Lower leg skin (tissue), 4 donors: Measurements from ENCODE around the gene PLA2G2D. TPM values are rescaled to one million over a fixed set of nuclear protein-coding genes. Genes with fewer than 3 reads are reported as not detected.

ENCODE experiments used
- DNase-seq, 2 donors: peaks; one replicate each; pipeline ENCODE4 v3.0.0-alpha.2; 2019; ENCODE audit warnings: low spot score in 2 of 2
- H3K4me3 ChIP-seq: fragments of 200-600 bp; sonication (generic); 2 replicates; pipeline ENCODE4 v1.5.1; 2017; ENCODE audit warnings: mild to moderate bottlenecking, low read depth; ENCODE audit not compliant: poor library complexity, severe bottlenecking
- CTCF ChIP-seq, 3 donors: fragments of 450-650 bp; IDR thresholded peaks; one replicate each; pipeline ENCODE4 v1.5.1; 2016; ENCODE audit warnings: antibody characterized with exemption in 3 of 3, mild to moderate bottlenecking in 3 of 3, moderate library complexity in 2 of 3
- POLR2A ChIP-seq, 2 donors: fragments of 450-650 bp; IDR thresholded peaks; one replicate each; pipeline ENCODE4 v1.6.1; 2016 to 2017; ENCODE audit warnings: antibody characterized with exemption in 2 of 2, mild to moderate bottlenecking in 1 of 2, moderate library complexity in 1 of 2
- WGBS, 2 donors: methylation state at CpG; one replicate each; pipeline ENCODE4 v1.1.5; 2018; 5-methylcytosine and 5-hydroxymethylcytosine counted together
- intact Hi-C: fragments of 100-400 bp; cut with DNase I; formaldehyde crosslinking; loops from one replicate; pipeline ENCODE4 v1.15.0; 2023; ENCODE audit warnings: low total_unique reads
- total RNA-seq, 4 donors: library from RNA; depleted of rRNA; stranded (reverse); fragments of >200 nt; gene quantifications; one replicate each; pipeline ENCODE4 v1.1.0, GENCODE V29; 2016

Gene PLA2G2D
- total RNA-seq, 4 donors from 2014 or later: not detected

- DNase-seq: no peak
- WGBS, 2 donors: 39 to 54% methylated on average over 7 of the region's 7 CpGs
- TF ChIP-seq CTCF (IDR thresholded peaks at IDR 0.05): no peak
- no peak for TF ChIP-seq POLR2A (IDR thresholded peaks at IDR 0.05)
- H3K4me3 ChIP-seq: no peak overlapping the region
- intact Hi-C loops: loop anchor here (5.0 kb wide), 2 partner anchors 50 to 235 kb away; no protein-coding TSS in a partner anchor
These were observed 33.2 kb upstream of the PLA2G2D start for GRCh38 chr1:20152599-20152930.

GRCh38 chr1:20151906-20152598 is 32.7 kb upstream of the PLA2G2D start:
- TF ChIP-seq CTCF (IDR thresholded peaks at IDR 0.05): peak in 2 of 3 donors; percentile 32 to 76
- no peak for TF ChIP-seq POLR2A (IDR thresholded peaks at IDR 0.05)
- no peak overlapping the region for H3K4me3 ChIP-seq
- WGBS, 2 donors: 3 to 5% methylated on average over 15 to 29 of the region's 29 CpGs
- intact Hi-C loops: loop anchor here (5.0 kb wide), 2 partner anchors 50 to 235 kb away; no protein-coding TSS in a partner anchor
- peak; percentile 73 to 97 for DNase-seq

DNA sequence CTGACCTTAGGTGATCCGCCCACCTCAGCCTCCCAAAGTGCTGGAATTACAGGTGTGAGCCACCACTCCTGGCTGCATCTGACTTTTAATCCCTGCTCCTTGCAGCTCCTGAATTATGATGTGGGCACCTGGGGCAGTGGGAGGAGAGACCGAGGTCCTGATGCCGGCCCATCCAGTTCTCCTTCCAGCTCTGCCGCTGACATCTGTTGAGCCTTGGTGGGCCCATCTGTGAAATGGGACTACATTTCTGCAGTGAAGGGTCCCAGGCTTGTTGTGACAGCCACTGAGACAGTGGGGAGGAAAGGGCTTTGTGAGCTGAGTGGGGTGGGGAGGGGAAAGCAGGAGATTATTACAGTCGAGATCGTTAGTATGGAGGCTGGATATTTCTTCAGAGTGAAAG is 31.6 kb upstream of the PLA2G2D start:
- intact Hi-C loops: loop anchor here (5.0 kb wide), 2 partner anchors 49 to 234 kb away; no protein-coding TSS in a partner anchor
- WGBS, 2 donors: 89 to 91% methylated on average over 6 of the region's 6 CpGs
- no peak overlapping the region for H3K4me3 ChIP-seq
- DNase-seq: no peak
- TF ChIP-seq CTCF (IDR thresholded peaks at IDR 0.05): no peak
- no peak for TF ChIP-seq POLR2A (IDR thresholded peaks at IDR 0.05)

DNA sequence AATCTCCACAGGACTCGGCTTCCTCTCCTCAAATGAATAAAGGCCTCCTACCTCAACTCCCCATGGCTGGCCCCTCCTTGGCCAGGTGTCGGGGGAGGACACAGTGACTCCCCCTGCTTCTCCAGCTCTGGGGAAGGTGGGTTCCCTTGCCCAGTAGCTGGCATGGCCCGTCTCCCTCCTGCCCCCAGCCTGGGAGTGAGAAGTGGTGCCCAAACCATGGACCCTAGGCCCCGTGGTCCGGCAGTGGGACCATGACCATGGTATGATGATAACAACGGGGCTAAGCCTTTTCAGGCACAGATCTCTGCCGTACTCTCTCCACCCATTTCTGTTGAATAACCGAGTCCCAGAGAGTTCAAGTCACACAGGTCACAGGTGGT is 31.0 kb upstream of the PLA2G2D start:
- TF ChIP-seq CTCF (IDR thresholded peaks at IDR 0.05) (no peak), POLR2A (IDR thresholded peaks at IDR 0.05) (no peak)
- WGBS, 2 donors: 90 to 94% methylated on average over 8 of the region's 8 CpGs
- H3K4me3 ChIP-seq: no peak overlapping the region
- no peak for DNase-seq
- intact Hi-C loops: loop anchor here (5.0 kb wide), 2 partner anchors 48 to 233 kb away; no protein-coding TSS in a partner anchor

DNA sequence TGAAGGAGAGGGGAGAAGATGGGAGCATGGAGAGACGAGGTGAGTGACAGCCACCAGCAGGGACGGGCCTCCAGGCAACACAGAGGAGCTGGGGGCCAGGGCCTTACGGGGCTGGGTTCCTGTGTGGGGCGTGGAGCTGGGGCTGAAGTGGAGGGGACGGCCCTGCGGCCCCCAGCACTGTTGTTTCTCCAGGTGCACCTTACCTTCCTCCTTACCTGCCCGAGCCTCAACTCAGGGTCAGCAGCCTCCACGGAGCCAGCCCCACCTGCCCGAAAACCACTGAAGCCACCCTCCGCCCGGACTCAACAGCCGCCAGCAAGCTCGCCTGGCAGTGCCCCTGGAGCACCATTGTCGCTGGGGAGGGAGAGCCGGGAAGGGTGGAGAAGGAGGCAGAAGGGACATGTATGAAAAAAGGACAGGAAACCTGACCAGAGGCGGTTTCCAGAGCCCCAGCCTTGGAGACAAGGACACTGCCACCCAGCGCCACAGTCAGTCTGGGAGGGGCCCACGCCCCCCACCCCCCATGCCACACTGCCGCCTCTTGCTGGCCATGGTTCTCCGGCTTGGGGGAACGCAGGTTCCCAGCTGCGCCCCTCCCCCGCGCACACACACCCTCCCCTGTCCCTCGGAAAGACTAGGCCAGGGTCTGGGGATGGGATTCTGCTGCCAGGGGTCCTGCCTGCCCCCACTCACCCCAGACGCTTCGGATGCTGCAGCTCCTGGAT is 30.4 kb upstream of the PLA2G2D start:
- DNase-seq: no peak
- intact Hi-C loops: loop anchor here (2.0 to 5.0 kb wide), 3 partner anchors 47 to 232 kb away; no protein-coding TSS in a partner anchor
- no peak overlapping the region for H3K4me3 ChIP-seq
- TF ChIP-seq CTCF (IDR thresholded peaks at IDR 0.05) (no peak), POLR2A (IDR thresholded peaks at IDR 0.05) (no peak)
- 86 to 90% methylated on average over 25 to 27 of the region's 27 CpGs for WGBS, 2 donors
